H9 (cell line): Measurements from ENCODE around the gene SCGB1C1. TPM values are rescaled to one million over a fixed set of nuclear protein-coding genes. Genes with fewer than 3 reads are reported as not detected.

ENCODE experiments used
- DNase-seq: peaks from one replicate; pipeline ENCODE4 v3.0.0-alpha.2; 2017
- H2AFZ ChIP-seq: one replicate; pipeline ENCODE4 v1.6.1; 2013; ENCODE audit warnings: mild to moderate bottlenecking, low read length, control low read depth, moderate library complexity
- H2AK5ac ChIP-seq: 2 replicates; pipeline ENCODE4 v1.6.1; 2013; ENCODE audit warnings: low read length, control low read depth, mixed read lengths; ENCODE audit not compliant: insufficient read length
- H2BK120ac ChIP-seq: one replicate; pipeline ENCODE4 v1.6.1; 2013; ENCODE audit warnings: low read depth, mild to moderate bottlenecking, low read length, control low read depth, inconsistent platforms; ENCODE audit not compliant: poor library complexity, severe bottlenecking
- H2BK12ac ChIP-seq: 2 replicates; pipeline ENCODE4 v1.6.1; 2013; ENCODE audit warnings: low read length, control low read depth, mixed read lengths, low read depth; ENCODE audit not compliant: insufficient read length
- H2BK15ac ChIP-seq: 2 replicates; pipeline ENCODE4 v1.6.1; 2013; ENCODE audit warnings: low read depth, low read length, control low read depth
- H2BK20ac ChIP-seq: one replicate; pipeline ENCODE4 v1.6.1; 2013; ENCODE audit warnings: low read depth, mild to moderate bottlenecking, low read length, control low read depth, inconsistent platforms; ENCODE audit not compliant: poor library complexity, severe bottlenecking
- H2BK5ac ChIP-seq: 2 replicates; pipeline ENCODE4 v1.6.1; 2013; ENCODE audit warnings: low read length, control low read depth, mixed read lengths; ENCODE audit not compliant: insufficient read length
- H3K14ac ChIP-seq: 2 replicates; pipeline ENCODE4 v1.6.1; 2013; ENCODE audit warnings: low read length, control low read depth; ENCODE audit not compliant: insufficient read depth
- H3K18ac ChIP-seq: 2 replicates; pipeline ENCODE4 v1.6.1; 2013; ENCODE audit warnings: low read depth, mild to moderate bottlenecking, mixed read lengths, low read length, control low read depth; ENCODE audit not compliant: insufficient read length
- H3K23ac ChIP-seq: 2 replicates; pipeline ENCODE4 v1.6.1; 2013; ENCODE audit warnings: low read length, control low read depth, mixed read lengths, low read depth; ENCODE audit not compliant: insufficient read length
- H3K23me2 ChIP-seq: 2 replicates; pipeline ENCODE4 v1.6.1; 2013; ENCODE audit warnings: low read depth, mild to moderate bottlenecking, mixed read lengths, low read length, control low read depth; ENCODE audit not compliant: insufficient read length, poor library complexity, severe bottlenecking
- H3K27ac ChIP-seq: 2 replicates; pipeline ENCODE4 v1.5.1; 2013; ENCODE audit warnings: low read length, control low read depth, mixed read lengths, low read depth; ENCODE audit not compliant: insufficient read length
- H3K27me3 ChIP-seq: 2 replicates; pipeline ENCODE4 v1.6.1; 2013; ENCODE audit warnings: low read length, control low read depth, inconsistent platforms; ENCODE audit not compliant: insufficient read depth
- H3K4ac ChIP-seq: 2 replicates; pipeline ENCODE4 v1.6.1; 2013; ENCODE audit warnings: low read depth, mild to moderate bottlenecking, control low read depth, inconsistent platforms, low read length, moderate library complexity
- H3K4me1 ChIP-seq: 2 replicates; pipeline ENCODE4 v1.6.1; 2013; ENCODE audit warnings: low read length, control low read depth, inconsistent platforms; ENCODE audit not compliant: insufficient read depth
- H3K4me2 ChIP-seq: 2 replicates; pipeline ENCODE4 v1.6.1; 2013; ENCODE audit warnings: low read length, control low read depth, mixed read lengths; ENCODE audit not compliant: insufficient read length, insufficient read depth
- H3K56ac ChIP-seq: 2 replicates; pipeline ENCODE4 v1.6.1; 2013; ENCODE audit warnings: low read depth, mild to moderate bottlenecking, mixed read lengths, low read length, control low read depth; ENCODE audit not compliant: insufficient read length
- H3K79me1 ChIP-seq: 2 replicates; pipeline ENCODE4 v1.6.1; 2013; ENCODE audit warnings: low read depth, mild to moderate bottlenecking, moderate library complexity, low read length, control low read depth, inconsistent platforms; ENCODE audit not compliant: insufficient read depth, poor library complexity, severe bottlenecking
- H3K79me2 ChIP-seq: 2 replicates; pipeline ENCODE4 v1.6.1; 2013; ENCODE audit warnings: low read length, control low read depth, inconsistent platforms; ENCODE audit not compliant: insufficient read depth
- H3K9ac ChIP-seq: 2 replicates; pipeline ENCODE4 v1.6.1; 2013; ENCODE audit warnings: low read length, control low read depth, mixed read lengths; ENCODE audit not compliant: insufficient read length; ENCODE audit errors: extremely low read depth
- H3K9me3 ChIP-seq: one replicate; pipeline ENCODE4 v1.6.1; 2013; ENCODE audit warnings: low read depth, low read length, inconsistent platforms; ENCODE audit not compliant: control insufficient read depth
- H3T11ph ChIP-seq: one replicate; pipeline ENCODE4 v1.6.1; 2013; ENCODE audit warnings: mild to moderate bottlenecking, low read length, control low read depth, inconsistent platforms
- H4K20me1 ChIP-seq: one replicate; pipeline ENCODE4 v1.6.1; 2013; ENCODE audit not compliant: control insufficient read depth, insufficient read length, insufficient read depth
- H4K5ac ChIP-seq: 2 replicates; pipeline ENCODE4 v1.6.1; 2013; ENCODE audit warnings: low read depth, mild to moderate bottlenecking, mixed read lengths, low read length, control low read depth; ENCODE audit not compliant: insufficient read length
- H4K8ac ChIP-seq: replicated peaks from 2 replicates; pipeline ENCODE4 v1.6.1; 2013; ENCODE audit warnings: low read length, control low read depth, mixed read lengths, low read depth; ENCODE audit not compliant: insufficient read length
- H4K91ac ChIP-seq: 2 replicates; pipeline ENCODE4 v1.6.1; 2013; ENCODE audit warnings: low read depth, mild to moderate bottlenecking, moderate library complexity, mixed read lengths, low read length, control low read depth; ENCODE audit not compliant: insufficient read length
- H3K27ac Mint-ChIP-seq, 3 experiments: 2 replicates in 2 of 3; 3 replicates in 1 of 3; pipeline ENCODE4 v1.8.0; 2020 to 2021; ENCODE audit warnings: mixed read lengths in 3 of 3, mild to moderate bottlenecking in 1 of 3, moderate library complexity in 1 of 3
- H3K27me3 Mint-ChIP-seq: 2 replicates; pipeline ENCODE4 v1.8.0; 2021; ENCODE audit warnings: low read depth, mild to moderate bottlenecking, moderate library complexity, mixed read lengths
- H3K36me3 Mint-ChIP-seq, 3 experiments: 2 replicates in 2 of 3; 3 replicates in 1 of 3; pipeline ENCODE4 v1.8.0; 2020 to 2021; ENCODE audit warnings: low read depth in 3 of 3, mixed read lengths in 3 of 3; ENCODE audit not compliant: insufficient read depth in 1 of 3
- H3K4me1 Mint-ChIP-seq, 2 experiments: 2 replicates each; pipeline ENCODE4 v1.8.0; 2020; ENCODE audit warnings: mixed read lengths in 2 of 2
- H3K4me3 Mint-ChIP-seq, 2 experiments: 2 replicates in 1 of 2; 3 replicates in 1 of 2; pipeline ENCODE4 v1.8.0; 2020 to 2021; ENCODE audit warnings: mild to moderate bottlenecking in 2 of 2, mixed read lengths in 2 of 2, moderate library complexity in 1 of 2
- H3K9me3 Mint-ChIP-seq, 2 experiments: 2 replicates in 1 of 2; 3 replicates in 1 of 2; pipeline ENCODE4 v1.8.0; 2020; ENCODE audit warnings: mild to moderate bottlenecking in 2 of 2, mixed read lengths in 2 of 2, moderate library complexity in 1 of 2
- CTCF ChIP-seq: fragments of 200-600 bp; sonication (generic); conservative IDR thresholded peaks from 3 replicates; pipeline ENCODE4 v1.8.0; 2021; ENCODE audit warnings: antibody characterized with exemption, mild to moderate bottlenecking
- WGBS: extraction: QIAGEN DNeasy Blood & Tissue Kit; methylation state at CpG from one replicate; pipeline ENCODE4 v1.1.7; 2013; ENCODE audit warnings: missing lambda C conversion rate, low lambda C conversion rate, mixed read lengths; ENCODE audit not compliant: insufficient read length; ENCODE audit errors: extremely low coverage; 5-methylcytosine and 5-hydroxymethylcytosine counted together
- total RNA-seq: library from RNA; stranded (reverse); gene quantifications from 2 replicates; pipeline ENCODE4 v1.2.1, GENCODE V29; 2021

The SCGB1C1 gene
- total RNA-seq, 1 experiment from 2014 or later = not detected

GRCh38 chr11:213111-213510 is 20.2 kb downstream of the SCGB1C1 start:
- Mint-ChIP-seq H3K27me3 (no peaks in the 10 kb centered on the region), H3K4me1 (peaks cover 0 to 7% of the 10 kb centered on the region in 2 experiments; a peak in 3 of 4 replicates), H3K9me3 (no peaks in the 10 kb centered on the region), H3K27ac (peak overlapping the region in 1 of 3 experiments; percentile 90; a peak in 2 of 7 replicates), H3K4me3 (no peak overlapping the region), H3K36me3 (peaks cover 28 to 69% (median 62%) of the 10 kb centered on the region in 3 experiments)
- no peak overlapping the region for H3K18ac ChIP-seq
- no peak overlapping the region for H3K23ac ChIP-seq
- TF ChIP-seq CTCF = no peak
- H3K56ac ChIP-seq = no peak overlapping the region
- H2BK12ac ChIP-seq = no peak overlapping the region
- no peaks in the 10 kb centered on the region for H3K9me3 ChIP-seq
- no peak overlapping the region for H3T11ph ChIP-seq
- no peak for DNase-seq
- H4K91ac ChIP-seq = no peak overlapping the region
- no peaks in the 10 kb centered on the region for H3K4me1 ChIP-seq
- H3K14ac ChIP-seq = no peak overlapping the region
- H3K27ac ChIP-seq = no peak overlapping the region
- H2BK15ac ChIP-seq = no peak overlapping the region
- no CpG with 5 or more reads among the region's 4 CpGs for WGBS
- H4K8ac ChIP-seq = no peak overlapping the region
- H3K27me3 ChIP-seq = no peaks in the 10 kb centered on the region
- H2BK20ac ChIP-seq = no peak overlapping the region
- no peak overlapping the region for H3K9ac ChIP-seq
- H3K4me2 ChIP-seq = no peak overlapping the region
- H3K4ac ChIP-seq = no peak overlapping the region
- H2BK120ac ChIP-seq = no peak overlapping the region
- H3K79me1 ChIP-seq = no peaks in the 10 kb centered on the region
- H2BK5ac ChIP-seq = no peak overlapping the region
- peaks cover 8% of the 10 kb centered on the region for H3K23me2 ChIP-seq
- no peaks in the 10 kb centered on the region for H4K20me1 ChIP-seq
- H4K5ac ChIP-seq = no peak overlapping the region
- no peak overlapping the region for H2AK5ac ChIP-seq
- H2AFZ ChIP-seq = no peak overlapping the region
- H3K79me2 ChIP-seq = no peaks in the 10 kb centered on the region; the same call in 1 of the 2 replicates
